ENCODE data around the gene MBTPS1.

MBTPS1 gene

GRCh38 chr16:84053237-84053636, 63.5 kb downstream of the MBTPS1 start:
- DNase-seq (ENCODE audit: low spot score), result no peak

GRCh38 chr16:84052071-84052622, 64.6 kb downstream of the MBTPS1 start:
- DNase-seq (ENCODE audit: low spot score), result no peak

- DNase-seq (ENCODE audit: low spot score), result no peak
These were observed 66.4 kb downstream of the MBTPS1 start for GRCh38 chr16:84050316-84050715.

- no peak for DNase-seq (ENCODE audit: low spot score)
These were observed 67.2 kb downstream of the MBTPS1 start for GRCh38 chr16:84049403-84050060.

GRCh38 chr16:84048871-84049270, 67.9 kb downstream of the MBTPS1 start:
- no peak for DNase-seq (ENCODE audit: low spot score)

DNA sequence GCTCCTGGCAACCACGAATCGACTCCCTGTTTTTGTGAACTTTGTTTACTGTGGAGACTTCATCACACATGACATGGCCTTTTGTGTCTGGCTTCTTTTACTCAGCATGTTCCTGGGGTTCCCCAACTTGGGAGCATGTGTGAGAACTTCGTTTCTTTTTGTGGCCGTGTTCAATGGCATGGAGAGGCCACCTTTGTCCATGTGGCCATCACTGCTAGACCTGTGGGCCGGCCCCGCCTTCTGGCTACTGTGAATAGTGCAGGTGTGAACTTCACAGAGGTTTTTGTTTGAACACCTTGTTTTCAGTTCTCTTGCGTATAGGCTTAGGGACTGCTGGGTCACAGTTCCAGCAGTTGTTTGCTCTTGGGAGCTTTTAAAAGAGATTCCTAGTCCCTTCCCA, 68.5 kb downstream of the MBTPS1 start:
- DNase-seq (ENCODE audit: low spot score), result no peak

DNA sequence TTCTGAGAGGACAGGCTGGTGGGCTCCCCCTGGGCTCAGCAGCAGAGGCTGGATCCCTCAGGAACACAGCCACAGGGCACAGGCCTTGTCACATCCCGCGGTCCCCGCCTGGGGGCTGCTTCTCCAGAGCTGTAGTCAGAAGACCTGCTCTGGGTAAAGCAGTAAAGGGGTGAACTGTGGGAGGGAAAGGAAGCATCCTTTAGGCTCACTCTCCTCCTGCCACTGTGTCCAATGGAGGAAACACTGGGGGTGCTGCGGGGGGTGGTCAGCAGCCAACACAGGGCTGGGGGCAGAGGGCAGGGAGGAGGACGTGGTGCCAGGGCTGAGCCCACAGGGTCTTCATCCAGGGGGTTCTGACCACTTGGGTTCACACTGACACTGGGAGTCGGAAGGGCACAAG, 69.1 kb downstream of the MBTPS1 start:
- DNase-seq (ENCODE audit: low spot score), result no peak

DNA sequence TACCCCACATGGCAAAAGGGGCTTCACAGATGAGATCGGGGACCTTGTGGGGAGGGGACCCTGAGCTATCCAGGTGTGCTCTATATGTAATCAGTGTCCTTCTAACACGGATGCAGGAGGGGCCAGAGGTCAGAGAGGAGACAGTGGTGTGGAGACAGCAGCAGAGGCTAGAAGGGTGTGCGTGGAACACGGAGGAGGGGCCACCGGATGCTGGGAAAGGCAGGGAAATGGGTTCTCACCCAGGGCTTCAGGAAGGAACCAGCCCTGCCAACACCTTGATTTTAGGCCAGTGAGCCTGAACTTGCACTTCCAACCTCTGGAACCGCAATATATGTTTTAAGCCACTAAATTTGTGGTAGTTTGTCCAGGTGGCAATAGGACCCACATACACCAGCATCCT, 69.5 kb downstream of the MBTPS1 start:
- DNase-seq (ENCODE audit: low spot score), result no peak

DNA sequence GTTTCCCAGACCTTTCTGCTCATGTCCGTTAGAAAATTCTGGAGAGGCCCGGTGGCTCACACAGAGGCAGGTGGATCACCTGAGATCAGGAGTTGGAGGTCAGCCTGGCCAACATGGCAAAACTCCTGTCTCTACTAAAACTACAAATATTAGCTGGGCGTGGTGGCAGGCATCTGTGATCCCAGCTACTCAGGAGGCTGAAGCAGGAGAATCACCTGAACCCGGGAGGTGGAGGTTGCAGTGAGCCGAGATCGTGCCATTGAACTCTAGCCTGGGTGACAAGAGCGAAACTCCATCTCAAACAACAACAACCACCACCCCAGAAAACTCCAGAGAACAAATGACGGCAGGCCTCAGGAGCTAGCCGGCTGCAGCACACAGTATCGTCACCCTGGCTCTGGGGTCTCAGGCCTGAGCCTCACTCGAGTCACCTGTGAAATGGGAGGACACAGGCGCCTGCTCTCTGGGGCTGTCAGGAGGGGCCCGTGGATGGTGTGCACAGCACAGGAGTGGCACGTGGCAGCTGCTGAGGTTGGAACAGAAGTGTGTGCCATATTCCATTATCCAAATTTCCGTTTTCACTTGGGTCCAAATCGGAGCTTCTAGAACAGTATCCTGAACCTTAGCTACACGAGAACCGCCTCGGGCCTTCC, 70.8 kb downstream of the MBTPS1 start:
- no peak for DNase-seq (ENCODE audit: low spot score)

DNA sequence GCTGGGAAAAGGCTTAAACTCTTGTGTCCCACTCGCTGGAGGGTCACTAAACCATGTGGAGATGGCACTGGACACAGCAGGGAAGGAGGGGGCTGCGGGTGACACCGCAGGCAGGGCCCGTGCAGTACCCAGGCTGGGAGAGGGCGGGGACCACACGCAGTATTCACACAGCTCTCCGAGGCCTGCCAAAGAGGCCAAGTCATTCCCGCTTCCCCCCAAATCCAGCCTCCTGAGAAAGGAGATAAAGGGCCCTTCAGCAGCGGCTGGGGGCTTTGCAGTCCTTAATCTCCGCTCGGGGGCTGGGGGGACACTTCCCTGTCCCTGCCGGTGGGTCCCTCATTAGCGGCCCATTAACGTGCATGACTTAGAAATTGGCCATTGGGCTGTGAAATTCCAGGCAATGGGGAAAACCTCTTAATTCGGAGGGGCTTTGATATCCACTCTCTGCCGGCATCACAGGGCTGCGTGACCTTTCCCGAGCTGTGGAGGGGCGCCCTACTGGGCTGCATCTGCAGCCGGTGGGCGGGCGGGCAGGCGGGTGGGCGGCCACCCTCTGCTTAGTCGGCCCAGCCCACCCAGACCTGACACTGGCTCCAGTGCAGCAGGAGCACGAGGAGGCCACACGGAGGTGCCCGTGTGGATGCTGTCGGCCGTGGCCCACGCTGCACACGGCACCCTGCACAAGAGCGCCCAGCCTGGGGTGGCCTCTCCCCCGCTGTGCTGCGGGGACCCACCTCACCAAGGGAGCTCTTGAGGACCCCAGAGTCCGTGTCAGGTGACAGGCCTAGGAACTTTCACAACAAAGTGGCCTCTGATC, 71.5 kb downstream of the MBTPS1 start:
- no peak for DNase-seq (ENCODE audit: low spot score)

DNA sequence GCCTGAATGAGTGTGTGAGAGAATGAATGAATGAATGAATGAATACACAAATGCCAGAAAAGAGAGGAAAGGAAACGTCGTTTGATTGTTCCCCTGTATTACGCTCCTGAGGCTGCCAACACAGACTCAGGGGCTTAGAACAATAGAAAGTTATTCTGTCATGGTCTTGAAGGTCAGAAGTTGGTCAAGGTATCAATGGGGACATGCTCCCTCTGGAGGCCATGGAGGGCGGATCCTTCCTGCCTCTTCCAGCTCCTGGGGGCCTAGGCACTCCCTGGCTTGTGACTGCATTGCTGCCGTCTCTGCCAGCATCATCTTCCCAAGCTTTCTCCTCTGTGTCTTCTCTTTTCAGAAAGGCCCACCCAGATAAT, 72.6 kb downstream of the MBTPS1 start:
- DNase-seq (ENCODE audit: low spot score), result peak; percentile 69

GRCh38 chr16:84043486-84044117, 73.1 kb downstream of the MBTPS1 start:
- no peak for DNase-seq (ENCODE audit: low spot score)

GRCh38 chr16:84042879-84043485, 73.8 kb downstream of the MBTPS1 start:
- DNase-seq (ENCODE audit: low spot score), result no peak

DNA sequence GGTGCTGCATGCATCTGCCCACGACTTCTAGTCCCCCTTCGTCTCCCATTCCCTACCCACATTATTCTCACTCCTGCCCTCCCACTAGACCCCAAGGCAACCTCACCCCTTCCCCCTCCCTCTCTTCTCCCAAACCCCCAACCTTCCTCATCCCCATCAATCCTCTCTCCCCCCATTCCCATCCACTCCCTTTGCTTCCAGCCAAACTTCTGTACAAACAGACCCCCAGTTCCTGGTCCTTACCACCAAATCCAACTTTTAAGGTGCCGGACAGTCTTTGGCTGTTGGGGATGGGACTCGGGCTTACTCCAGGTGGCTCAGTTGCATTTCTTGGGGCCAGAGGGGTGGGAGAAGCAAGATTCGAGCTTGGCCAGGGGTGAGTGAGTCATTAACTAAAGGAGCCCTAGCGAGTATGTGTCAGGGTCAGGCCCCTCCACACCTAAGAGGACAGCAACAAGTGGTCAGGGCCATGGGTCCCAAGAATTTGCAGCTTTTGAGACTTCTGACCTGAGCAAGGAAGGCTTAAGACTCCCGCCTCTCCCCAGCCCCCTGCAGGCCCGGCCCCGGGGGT, 74.3 kb downstream of the MBTPS1 start, which contains the start of gene SLC38A8:
Gene SLC38A8 (minus strand): TSS at position 488 of the 571 bp plus-strand sequence. CDS start 638 bp downstream, outside the sequence.
- DNase-seq (ENCODE audit: low spot score), result no peak

- DNase-seq (ENCODE audit: low spot score), result no peak
These were observed 74.9 kb downstream of the MBTPS1 start for GRCh38 chr16:84041881-84042280.

DNA sequence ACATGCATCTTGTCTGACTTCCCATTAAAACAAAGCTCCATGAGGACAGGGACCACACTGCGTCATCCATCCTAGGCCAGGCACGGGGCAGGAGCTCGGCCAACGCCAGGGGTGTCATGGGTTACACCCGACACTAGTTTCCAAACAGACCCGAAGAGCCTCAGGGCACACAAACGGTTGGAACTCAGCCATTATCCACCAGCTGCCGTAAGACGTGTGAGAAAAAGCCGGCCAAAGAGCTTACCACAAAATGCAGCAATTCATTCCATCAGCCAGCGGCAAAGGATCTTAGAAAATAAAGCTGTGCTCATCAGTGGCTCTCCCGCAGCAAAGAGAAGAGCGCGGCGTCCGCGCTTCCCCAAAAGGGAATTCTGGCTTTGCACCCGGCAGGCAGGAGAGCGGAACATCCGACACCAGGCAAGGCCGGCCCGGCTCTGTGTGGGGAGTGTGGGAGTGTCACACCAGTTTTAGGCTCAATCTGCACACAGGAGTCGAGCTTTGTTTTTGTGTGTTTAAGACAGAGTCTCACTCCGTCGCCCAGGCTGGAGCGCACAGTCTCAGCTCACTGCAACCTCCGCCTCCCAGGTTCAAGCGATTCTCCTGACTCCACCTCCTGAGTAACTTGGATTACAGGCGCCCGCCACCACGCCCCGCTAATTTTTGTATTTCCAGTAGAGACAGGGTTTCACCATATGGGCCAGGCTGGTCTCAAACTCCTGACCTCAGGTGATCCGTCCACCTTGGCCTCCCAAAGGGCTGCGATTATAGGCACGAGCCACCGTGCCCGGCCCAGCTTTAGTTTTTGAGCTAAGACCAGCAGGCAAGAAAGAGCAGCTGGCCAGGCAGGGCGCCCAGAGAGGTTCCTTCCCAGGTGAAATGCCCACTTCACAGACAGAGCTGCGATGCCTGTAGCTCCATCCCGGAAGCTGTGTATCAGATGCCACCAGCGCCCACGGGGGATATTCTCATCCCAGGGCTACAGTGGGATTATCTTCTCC, 75.6 kb downstream of the MBTPS1 start:
- DNase-seq (ENCODE audit: low spot score), result no peak

- DNase-seq (ENCODE audit: low spot score), result no peak
These were observed 76.4 kb downstream of the MBTPS1 start for GRCh38 chr16:84040226-84040822.

- no peak for DNase-seq (ENCODE audit: low spot score)
These were observed 77.0 kb downstream of the MBTPS1 start for GRCh38 chr16:84039696-84040095.

GRCh38 chr16:84038469-84038868, 78.3 kb downstream of the MBTPS1 start:
- no peak for DNase-seq (ENCODE audit: low spot score)
